ENCODE data around the gene PSMG4.

PSMG4 gene

DNA sequence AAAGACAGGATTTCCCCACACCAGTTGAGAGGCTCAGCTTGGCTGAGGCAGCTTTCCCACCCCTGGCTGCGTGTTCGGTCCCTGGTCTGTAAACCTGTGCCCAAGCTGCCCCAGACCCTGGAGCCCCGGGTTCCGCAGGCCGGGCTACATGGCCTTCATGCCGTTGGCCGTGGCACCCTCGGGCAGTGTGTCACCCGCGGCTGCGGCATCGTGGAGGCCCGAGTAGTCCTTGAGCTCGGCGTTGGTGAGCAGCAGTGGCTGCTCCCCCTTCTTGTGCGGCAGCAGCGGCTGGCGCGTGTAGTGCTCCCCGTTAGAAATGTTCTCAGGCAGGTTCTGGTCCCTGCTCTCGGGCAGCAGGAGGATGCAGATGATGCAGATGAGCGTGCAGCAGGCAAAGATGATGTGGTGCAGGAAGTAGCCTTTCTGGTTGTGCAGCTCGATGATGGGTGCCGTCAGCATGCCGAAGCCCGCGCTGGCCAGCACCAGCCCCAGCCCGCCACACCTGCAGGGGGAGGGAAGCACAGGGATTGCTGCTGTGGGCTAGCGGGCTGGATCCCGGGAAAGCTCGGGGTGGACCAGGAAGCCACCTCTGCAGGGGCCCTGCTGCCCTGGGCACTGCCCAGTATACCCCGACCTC lies 14.3 kb downstream of the PSMG4 start:
- H2AFZ ChIP-seq (ENCODE audit: low read length) = no peak overlapping the region
- H3K4me3 ChIP-seq (ENCODE audit: low read length) = no peak overlapping the region
- H3K4me1 ChIP-seq (ENCODE audit: low read length) = no peaks in the 10 kb centered on the region; the same call in 1 of the 2 replicates
- no peaks in the 10 kb centered on the region for H4K20me1 ChIP-seq (ENCODE audit: insufficient read depth, low read length)
- TF ChIP-seq EZH2phosphoT487 (IDR thresholded peaks at IDR 0.05; ENCODE audit: low read length) (no peak), EZH2 (optimal IDR thresholded peaks at IDR 0.05; ENCODE audit: low read depth, low read length) (no peak)
- TF ChIP-seq, protein P1, sequence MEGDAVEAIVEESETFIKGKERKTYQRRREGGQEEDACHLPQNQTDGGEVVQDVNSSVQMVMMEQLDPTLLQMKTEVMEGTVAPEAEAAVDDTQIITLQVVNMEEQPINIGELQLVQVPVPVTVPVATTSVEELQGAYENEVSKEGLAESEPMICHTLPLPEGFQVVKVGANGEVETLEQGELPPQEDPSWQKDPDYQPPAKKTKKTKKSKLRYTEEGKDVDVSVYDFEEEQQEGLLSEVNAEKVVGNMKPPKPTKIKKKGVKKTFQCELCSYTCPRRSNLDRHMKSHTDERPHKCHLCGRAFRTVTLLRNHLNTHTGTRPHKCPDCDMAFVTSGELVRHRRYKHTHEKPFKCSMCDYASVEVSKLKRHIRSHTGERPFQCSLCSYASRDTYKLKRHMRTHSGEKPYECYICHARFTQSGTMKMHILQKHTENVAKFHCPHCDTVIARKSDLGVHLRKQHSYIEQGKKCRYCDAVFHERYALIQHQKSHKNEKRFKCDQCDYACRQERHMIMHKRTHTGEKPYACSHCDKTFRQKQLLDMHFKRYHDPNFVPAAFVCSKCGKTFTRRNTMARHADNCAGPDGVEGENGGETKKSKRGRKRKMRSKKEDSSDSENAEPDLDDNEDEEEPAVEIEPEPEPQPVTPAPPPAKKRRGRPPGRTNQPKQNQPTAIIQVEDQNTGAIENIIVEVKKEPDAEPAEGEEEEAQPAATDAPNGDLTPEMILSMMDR (IDR thresholded peaks at IDR 0.05; ENCODE audit: low read length) = no peak
- no peaks in the 10 kb centered on the region for H3K27me3 ChIP-seq (replicated peaks; ENCODE audit: insufficient read depth, low read length)
- peaks cover 26% of the 10 kb centered on the region for H3K79me2 ChIP-seq (ENCODE audit: low read length)
- H3K27ac ChIP-seq (ENCODE audit: low read length) = no peak overlapping the region
- H3K9me2 ChIP-seq (replicated peaks; ENCODE audit: insufficient read depth, low read length) = no peaks in the 10 kb centered on the region
- DNase-seq = no peak
- H3F3A ChIP-seq (ENCODE audit: insufficient read depth, low read length) = no peaks in the 10 kb centered on the region
- H3K36me3 ChIP-seq (replicated peaks; ENCODE audit: insufficient read depth, low read length) = no peaks in the 10 kb centered on the region
- H3K9me3 ChIP-seq (replicated peaks; ENCODE audit: insufficient read depth, low read length) = no peaks in the 10 kb centered on the region
- no peak overlapping the region for H3K9ac ChIP-seq (ENCODE audit: low read length)
- no peak overlapping the region for H3K4me2 ChIP-seq (ENCODE audit: low read depth, low read length)

DNA sequence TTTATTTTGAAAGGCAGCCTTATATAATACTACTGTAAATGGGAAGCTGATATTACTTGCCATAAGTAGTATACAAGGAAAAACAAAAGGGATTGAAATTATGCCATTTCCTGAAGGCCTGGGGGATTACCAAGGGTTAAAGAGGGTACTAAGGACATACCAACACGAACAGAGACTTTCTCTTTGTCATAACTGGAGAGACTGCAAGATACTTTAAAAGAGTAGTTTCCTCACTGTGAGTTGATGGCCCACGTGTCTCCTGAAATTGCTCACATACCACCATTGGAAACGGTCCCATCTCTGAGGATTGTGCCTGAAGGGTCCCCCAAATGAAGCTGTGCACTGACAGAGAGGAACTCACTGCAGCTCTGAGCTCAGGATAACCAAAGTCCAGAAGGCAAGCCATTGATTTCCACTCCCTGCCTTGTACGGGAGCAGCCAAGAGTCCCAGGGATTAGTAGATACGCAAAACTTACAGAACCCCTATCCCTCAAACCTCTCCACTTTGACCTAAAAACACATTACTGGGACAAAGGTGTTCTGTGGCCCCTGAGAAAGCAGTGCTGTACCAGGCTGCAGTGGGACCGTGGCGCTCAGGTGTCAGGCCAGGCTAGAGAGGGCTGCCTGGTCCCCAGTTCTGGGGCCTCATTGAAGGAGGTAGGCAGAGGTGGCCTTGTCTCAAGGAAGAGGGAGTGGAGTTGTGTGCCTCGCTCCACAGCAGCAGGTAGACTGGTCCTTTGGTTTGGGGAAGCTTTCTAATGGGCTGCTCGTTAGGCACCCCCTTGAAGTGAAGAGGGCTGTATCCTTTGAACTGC lies 15.2 kb downstream of the PSMG4 start:
- Histone ChIP-seq H3K9ac (ENCODE audit: low read length) (no peak overlapping the region), H3K9me3 (replicated peaks; ENCODE audit: insufficient read depth, low read length) (no peaks in the 10 kb centered on the region), H2AFZ (ENCODE audit: low read length) (no peak overlapping the region), H3K9me2 (replicated peaks; ENCODE audit: insufficient read depth, low read length) (no peaks in the 10 kb centered on the region), H3K4me2 (ENCODE audit: low read depth, low read length) (no peak overlapping the region), H3K27ac (ENCODE audit: low read length) (no peak overlapping the region), H3K4me1 (ENCODE audit: low read length) (no peaks in the 10 kb centered on the region; the same call in 1 of the 2 replicates), H3K79me2 (ENCODE audit: low read length) (peaks cover 17% of the 10 kb centered on the region; the same call in 1 of the 2 replicates), H3K4me3 (ENCODE audit: low read length) (no peak overlapping the region), H4K20me1 (ENCODE audit: insufficient read depth, low read length) (no peaks in the 10 kb centered on the region), H3F3A (ENCODE audit: insufficient read depth, low read length) (no peaks in the 10 kb centered on the region; the same call in 1 of the 2 replicates), H3K27me3 (replicated peaks; ENCODE audit: insufficient read depth, low read length) (no peaks in the 10 kb centered on the region), H3K36me3 (replicated peaks; ENCODE audit: insufficient read depth, low read length) (no peaks in the 10 kb centered on the region)
- DNase-seq = no peak
- no peak for TF ChIP-seq EZH2 (optimal IDR thresholded peaks at IDR 0.05; ENCODE audit: low read depth, low read length)
- TF ChIP-seq, protein P1 (IDR thresholded peaks at IDR 0.05; ENCODE audit: low read length) = no peak
- no peak for TF ChIP-seq EZH2phosphoT487 (IDR thresholded peaks at IDR 0.05; ENCODE audit: low read length)

DNA sequence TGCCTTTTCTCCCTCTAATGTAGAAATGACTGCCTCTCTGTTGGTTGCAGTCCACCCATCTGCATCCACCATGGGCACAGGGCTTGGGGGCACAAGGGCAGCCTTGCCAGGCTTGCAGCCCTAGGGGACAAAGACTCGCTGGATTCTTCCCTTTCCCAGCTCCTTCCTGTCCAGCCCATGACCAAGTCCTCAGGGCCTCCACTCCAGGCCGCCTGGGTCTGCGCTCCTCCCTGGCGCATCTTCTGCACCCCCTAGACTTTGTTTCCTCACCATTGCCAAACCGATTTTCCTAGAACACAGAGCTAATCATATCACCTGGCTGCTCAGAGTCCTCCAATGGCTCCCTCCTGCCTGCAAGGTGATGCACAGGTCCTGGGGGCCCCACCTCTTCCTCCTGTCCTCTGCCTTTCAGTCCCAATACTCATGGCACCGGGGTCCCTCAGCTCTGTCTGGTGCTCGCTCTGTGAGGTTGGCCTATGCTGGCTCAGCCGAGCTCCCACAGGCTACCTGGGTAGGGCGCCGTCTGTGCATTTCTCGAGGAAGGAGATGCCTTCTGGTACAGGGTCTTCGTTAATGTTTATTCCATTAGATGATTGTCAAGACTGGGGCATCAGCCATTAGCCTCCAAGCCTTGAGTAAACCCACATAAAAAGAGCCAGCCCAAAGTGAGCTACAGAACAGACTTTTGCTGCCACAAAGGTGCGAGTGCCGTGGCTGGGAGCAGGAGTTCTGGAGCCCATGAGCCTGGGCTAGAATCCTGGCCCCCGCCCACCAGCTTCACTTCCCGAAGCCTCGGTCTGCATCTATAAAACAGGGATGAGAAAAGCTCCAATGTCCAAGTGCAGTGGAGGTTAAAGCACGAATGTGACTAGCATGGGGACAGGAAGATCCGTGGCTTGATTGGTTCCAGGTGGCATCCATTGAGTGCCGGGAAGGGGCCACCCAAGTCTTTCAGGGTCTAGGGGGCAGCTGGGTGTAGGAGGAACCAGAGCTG lies 17.7 kb downstream of the PSMG4 start:
- H3K4me2 ChIP-seq (ENCODE audit: low read depth, low read length) = no peak overlapping the region
- no peak overlapping the region for H3K4me3 ChIP-seq (ENCODE audit: low read length)
- H2AFZ ChIP-seq (ENCODE audit: low read length) = no peak overlapping the region
- no peaks in the 10 kb centered on the region; the same call in 1 of the 2 replicates for H3K4me1 ChIP-seq (ENCODE audit: low read length)
- no peaks in the 10 kb centered on the region; the same call in 1 of the 2 replicates for H3F3A ChIP-seq (ENCODE audit: insufficient read depth, low read length)
- H3K9me2 ChIP-seq (replicated peaks; ENCODE audit: insufficient read depth, low read length) = no peaks in the 10 kb centered on the region
- no peak for DNase-seq
- H3K27me3 ChIP-seq (replicated peaks; ENCODE audit: insufficient read depth, low read length) = no peaks in the 10 kb centered on the region
- no peaks in the 10 kb centered on the region for H3K9me3 ChIP-seq (replicated peaks; ENCODE audit: insufficient read depth, low read length)
- TF ChIP-seq EZH2 (optimal IDR thresholded peaks at IDR 0.05; ENCODE audit: low read depth, low read length) (no peak), EZH2phosphoT487 (IDR thresholded peaks at IDR 0.05; ENCODE audit: low read length) (no peak)
- TF ChIP-seq, protein P1 (IDR thresholded peaks at IDR 0.05; ENCODE audit: low read length) = no peak
- peaks cover 7% of the 10 kb centered on the region; the same call in 1 of the 2 replicates for H3K79me2 ChIP-seq (ENCODE audit: low read length)
- H3K36me3 ChIP-seq (replicated peaks; ENCODE audit: insufficient read depth, low read length) = no peaks in the 10 kb centered on the region
- no peak overlapping the region for H3K27ac ChIP-seq (ENCODE audit: low read length)
- no peak overlapping the region for H3K9ac ChIP-seq (ENCODE audit: low read length)
- H4K20me1 ChIP-seq (ENCODE audit: insufficient read depth, low read length) = no peaks in the 10 kb centered on the region

All from MM.1S (cell line).